ENCODE data around the gene B4GALNT3.
A peak's percentile ranks its signal among the peaks of the same experiment; 100 is the strongest.

GRCh38 chr12:442235-442884 is 17.4 kb upstream of the B4GALNT3 start:
- TF ChIP-seq CTCF (IDR thresholded peaks at IDR 0.05; ENCODE audit: poor library complexity) (peak; percentile 80), EZH2phosphoT487 (IDR thresholded peaks at IDR 0.05; ENCODE audit: low read depth, severe bottlenecking, unreplicated experiment) (no peak), EZH2 (IDR thresholded peaks at IDR 0.05; ENCODE audit: borderline replicate concordance) (no peak)

Measured in hepatocyte (in vitro differentiated cells).